ENCODE results near the gene CASP14. TPM values are rescaled to one million over a fixed set of nuclear protein-coding genes. Genes with fewer than 3 reads are reported as not detected.

Gene CASP14
- total RNA-seq, 1 experiment from 2014 or later: not detected

DNA sequence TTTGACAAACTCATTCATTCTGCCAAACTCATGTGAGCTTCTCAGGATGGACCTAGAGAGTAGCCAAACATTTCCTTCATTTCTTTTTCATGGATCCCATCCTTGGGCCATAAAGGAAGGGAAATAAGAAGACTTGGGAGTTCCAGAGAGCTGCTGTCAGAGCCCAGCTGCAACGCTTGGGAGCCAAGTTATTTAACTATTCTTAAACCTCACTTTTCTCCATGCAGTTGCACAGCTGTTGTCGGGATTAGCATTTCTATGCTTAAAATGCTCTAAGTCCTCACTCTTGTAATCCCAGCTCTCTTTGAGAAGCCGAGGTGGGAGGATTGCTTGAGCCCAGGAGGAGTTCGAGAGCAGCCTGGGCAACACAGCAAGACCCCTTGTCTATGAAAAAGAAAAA, 11.7 kb upstream of the CASP14 start:
- no peak for TF ChIP-seq EZH2phosphoT487 (IDR thresholded peaks at IDR 0.05; ENCODE audit: borderline replicate concordance)
- no peak for TF ChIP-seq RAD21 (IDR thresholded peaks at IDR 0.05; ENCODE audit: low read depth)
- TF ChIP-seq, protein P1, sequence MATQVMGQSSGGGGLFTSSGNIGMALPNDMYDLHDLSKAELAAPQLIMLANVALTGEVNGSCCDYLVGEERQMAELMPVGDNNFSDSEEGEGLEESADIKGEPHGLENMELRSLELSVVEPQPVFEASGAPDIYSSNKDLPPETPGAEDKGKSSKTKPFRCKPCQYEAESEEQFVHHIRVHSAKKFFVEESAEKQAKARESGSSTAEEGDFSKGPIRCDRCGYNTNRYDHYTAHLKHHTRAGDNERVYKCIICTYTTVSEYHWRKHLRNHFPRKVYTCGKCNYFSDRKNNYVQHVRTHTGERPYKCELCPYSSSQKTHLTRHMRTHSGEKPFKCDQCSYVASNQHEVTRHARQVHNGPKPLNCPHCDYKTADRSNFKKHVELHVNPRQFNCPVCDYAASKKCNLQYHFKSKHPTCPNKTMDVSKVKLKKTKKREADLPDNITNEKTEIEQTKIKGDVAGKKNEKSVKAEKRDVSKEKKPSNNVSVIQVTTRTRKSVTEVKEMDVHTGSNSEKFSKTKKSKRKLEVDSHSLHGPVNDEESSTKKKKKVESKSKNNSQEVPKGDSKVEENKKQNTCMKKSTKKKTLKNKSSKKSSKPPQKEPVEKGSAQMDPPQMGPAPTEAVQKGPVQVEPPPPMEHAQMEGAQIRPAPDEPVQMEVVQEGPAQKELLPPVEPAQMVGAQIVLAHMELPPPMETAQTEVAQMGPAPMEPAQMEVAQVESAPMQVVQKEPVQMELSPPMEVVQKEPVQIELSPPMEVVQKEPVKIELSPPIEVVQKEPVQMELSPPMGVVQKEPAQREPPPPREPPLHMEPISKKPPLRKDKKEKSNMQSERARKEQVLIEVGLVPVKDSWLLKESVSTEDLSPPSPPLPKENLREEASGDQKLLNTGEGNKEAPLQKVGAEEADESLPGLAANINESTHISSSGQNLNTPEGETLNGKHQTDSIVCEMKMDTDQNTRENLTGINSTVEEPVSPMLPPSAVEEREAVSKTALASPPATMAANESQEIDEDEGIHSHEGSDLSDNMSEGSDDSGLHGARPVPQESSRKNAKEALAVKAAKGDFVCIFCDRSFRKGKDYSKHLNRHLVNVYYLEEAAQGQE (IDR thresholded peaks at IDR 0.05; ENCODE audit: low read depth): no peak
- no peak for TF ChIP-seq EGR1 (IDR thresholded peaks at IDR 0.05; ENCODE audit: low read depth)
- no peak for TF ChIP-seq CBX3 (IDR thresholded peaks at IDR 0.05; ENCODE audit: low read depth)
- TF ChIP-seq CEBPB (IDR thresholded peaks at IDR 0.05; ENCODE audit: low read depth): no peak
- no peak for TF ChIP-seq EZH2 (IDR thresholded peaks at IDR 0.05)
- no peak for TF ChIP-seq TCF7L2 (IDR thresholded peaks at IDR 0.05; ENCODE audit: borderline replicate concordance, extremely low read depth, insufficient read depth, insufficient read length)
- no peak for TF ChIP-seq FOSL1 (IDR thresholded peaks at IDR 0.05; ENCODE audit: low read depth)
- no peak for TF ChIP-seq ATF3 (IDR thresholded peaks at IDR 0.05)
- TF ChIP-seq, protein P2, sequence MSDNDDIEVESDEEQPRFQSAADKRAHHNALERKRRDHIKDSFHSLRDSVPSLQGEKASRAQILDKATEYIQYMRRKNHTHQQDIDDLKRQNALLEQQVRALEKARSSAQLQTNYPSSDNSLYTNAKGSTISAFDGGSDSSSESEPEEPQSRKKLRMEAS (IDR thresholded peaks at IDR 0.05): no peak
- TF ChIP-seq ZBTB33 (IDR thresholded peaks at IDR 0.05; ENCODE audit: extremely low read depth, insufficient replicate concordance, low read length): no peak
- no peak for TF ChIP-seq POLR2A (IDR thresholded peaks at IDR 0.05; ENCODE audit: borderline replicate concordance, extremely low read depth, insufficient read depth, insufficient read length)
- no peak for TF ChIP-seq SP1 (IDR thresholded peaks at IDR 0.05; ENCODE audit: low read depth)
- DNase-seq (ENCODE audit: low read depth, low spot score) (no peak), ATAC-seq (no peak)
- ChIA-PET CTCF (no interaction called here), POLR2A (interaction anchor here (0.7 kb wide), 1 partner anchor 464 kb away, joined by 3 read pairs; no protein-coding TSS in a partner anchor), RAD21 (ENCODE audit: low non-redundant PET in 1 of 2, low total read pairs in 2 of 2, uncharacterized antibody in 2 of 2, unreplicated experiment in 2 of 2) (no interaction called here)
- H3K79me2 ChIP-seq (ENCODE audit: insufficient read depth, low read length): no peaks in the 10 kb centered on the region
- peaks cover 67% of the 10 kb centered on the region for H3K27me3 ChIP-seq (ENCODE audit: insufficient read depth, low read length)
- no peak overlapping the region for H3K4me2 ChIP-seq (ENCODE audit: low read length)
- no peak overlapping the region for H2AFZ ChIP-seq (ENCODE audit: low read depth, low read length, poor library complexity, severe bottlenecking)
- H3K9me2 ChIP-seq (ENCODE audit: insufficient read depth): no peaks in the 10 kb centered on the region
- no peak overlapping the region for H3K9ac ChIP-seq (ENCODE audit: low read length)
- H4K20me1 ChIP-seq (ENCODE audit: insufficient read depth): no peaks in the 10 kb centered on the region
- H3K36me3 ChIP-seq (ENCODE audit: control insufficient read depth in 1 of 2, insufficient read depth in 2 of 2, low read length in 2 of 2): no peaks in the 10 kb centered on the region
- H3K27ac ChIP-seq (ENCODE audit: low read depth, low read length): no peak overlapping the region
- intact Hi-C loops (cut with micrococcal nuclease): no loop called here
- H3K4me1 ChIP-seq (ENCODE audit: control insufficient read depth in 1 of 2, insufficient read depth in 2 of 2, low read length in 2 of 2): no peaks in the 10 kb centered on the region
- H3K4me3 ChIP-seq (replicated peaks in 1 of 2; ENCODE audit: low read depth in 1 of 2, low read length in 2 of 2): no peak overlapping the region
- no peaks in the 10 kb centered on the region for H3K9me3 ChIP-seq (ENCODE audit: control insufficient read depth in 1 of 2, insufficient read depth in 1 of 2, low read depth in 1 of 2, low read length in 2 of 2)
- BruUV-seq (replicated peaks): no TSS peak
